Spleen (tissue), 11 donors: ENCODE results near the gene ZFYVE27. TPM values are rescaled to one million over a fixed set of nuclear protein-coding genes. Genes with fewer than 3 reads are reported as not detected.

Experiments
- DNase-seq: peaks from one replicate; pipeline ENCODE4 v3.0.0-alpha.2; 2020
- H3K27ac ChIP-seq, 8 donors: fragments of 200-600 bp; sonication (generic) in 7 of 8; 1 replicate in 4 of 8; 2 replicates in 4 of 8; pipeline versions ENCODE4 v1.5.0 to v1.8.0; 2016 to 2021; ENCODE audit warnings: inconsistent platforms in 4 of 8, mild to moderate bottlenecking in 4 of 8, moderate library complexity in 1 of 8
- H3K27me3 ChIP-seq, 7 donors: fragments of 200-600 bp; sonication (generic) in 6 of 7; replicated peaks in 1 of 7; 1 replicate in 4 of 7; 2 replicates in 3 of 7; pipeline versions ENCODE4 v1.5.0 to v1.8.0; 2016 to 2021; ENCODE audit warnings: inconsistent platforms in 3 of 7, mild to moderate bottlenecking in 1 of 7
- H3K36me3 ChIP-seq, 6 donors: fragments of 200-600 bp; sonication (generic) in 5 of 6; 1 replicate in 4 of 6; 2 replicates in 2 of 6; pipeline versions ENCODE4 v1.5.0 to v1.8.0; 2016 to 2021; ENCODE audit warnings: inconsistent platforms in 2 of 6
- H3K4me1 ChIP-seq, 6 donors: fragments of 200-600 bp; sonication (generic) in 5 of 6; 1 replicate in 3 of 6; 2 replicates in 3 of 6; pipeline versions ENCODE4 v1.5.0 to v1.8.0; 2016 to 2021; ENCODE audit warnings: inconsistent platforms in 3 of 6
- H3K4me3 ChIP-seq, 8 donors: fragments of 200-600 bp; sonication (generic) in 7 of 8; 1 replicate in 4 of 8; 2 replicates in 4 of 8; pipeline versions ENCODE4 v1.5.0 to v1.8.0; 2016 to 2021; ENCODE audit warnings: inconsistent platforms in 4 of 8, mild to moderate bottlenecking in 4 of 8, moderate library complexity in 2 of 8
- H3K9me3 ChIP-seq, 8 donors: fragments of 200-600 bp; sonication (generic) in 7 of 8; 1 replicate in 4 of 8; 2 replicates in 4 of 8; pipeline versions ENCODE4 v1.5.0 to v1.8.0; 2016 to 2021; ENCODE audit warnings: inconsistent platforms in 4 of 8
- POLR2A ChIP-seq, 3 donors: fragments of 450-650 bp; IDR thresholded peaks; one replicate each; pipeline ENCODE4 v1.5.1; 2017; ENCODE audit warnings: antibody characterized with exemption in 3 of 3, mild to moderate bottlenecking in 1 of 3
- POLR2AphosphoS5 ChIP-seq, 3 donors: sonication (generic); formaldehyde crosslinking; IDR thresholded peaks; one replicate each; pipeline ENCODE4 v1.5.1; 2017; ENCODE audit warnings: antibody characterized with exemption in 3 of 3
- WGBS, 5 donors: extraction: QIAGEN DNeasy Blood & Tissue Kit in 3 of 5; methylation state at CpG; one replicate each; pipeline versions ENCODE4 v1.1.5 to v1.1.7; 2013 to 2018; 5-methylcytosine and 5-hydroxymethylcytosine counted together
- intact Hi-C: fragments of 100-400 bp; cut with DNase I; formaldehyde crosslinking; loops from one replicate; pipeline ENCODE4 v1.15.0; 2023; ENCODE audit warnings: low total_unique reads
- polyA plus RNA-seq, 3 donors: library from polyadenylated mRNA; stranded (reverse); fragments of 200-250 nt; gene quantifications; one replicate each; pipeline ENCODE4 v1.2.1, GENCODE V29; 2013
- total RNA-seq, 7 donors: library from RNA; depleted of rRNA in 3 of 7; stranded (reverse); fragments of >200 nt in 3 of 7; fragmentation: NEBNext Ultra II Directional in 4 of 7; extraction: Animal tissue kit (Norgen Biotek cat#: 25700) in 4 of 7; gene quantifications; one replicate each; pipeline versions ENCODE4 v1.1.0 to v1.2.1, GENCODE V29; 2016 to 2021
- TF ChIP-seq, protein P1 (sequence below), 11 experiments: fragments of 200-600 bp in 7 of 11; fragments of 450-650 bp in 4 of 11; sonication (generic) in 4 of 11; IDR thresholded peaks in 8 of 11; conservative IDR thresholded peaks in 3 of 11; 1 replicate in 7 of 11; 2 replicates in 4 of 11; pipeline versions ENCODE4 v1.4.0 to v1.8.0; 2016 to 2021; ENCODE audit warnings: antibody characterized with exemption in 11 of 11, inconsistent platforms in 4 of 11, mild to moderate bottlenecking in 1 of 11
- donor health status: healthy with polysubstance abuse.
- donor health status: DM: no; HTN: no; CAD: no; lungs with moderate emphysema.
- donor health status: DM: no; HTN: no; CAD: no.
- donor health status: Bipolar disorder and iron deficiency.
- donor health status: healthy.
- donor health status: DM: no; HTN: no; CAD: no.
- donor health status: DM: yes; HTN: yes; CAD: no.

Gene ZFYVE27
- total and polyA plus RNA-seq, 10 donors = 16.8 to 42.2 (median 31.7) TPM

DNA sequence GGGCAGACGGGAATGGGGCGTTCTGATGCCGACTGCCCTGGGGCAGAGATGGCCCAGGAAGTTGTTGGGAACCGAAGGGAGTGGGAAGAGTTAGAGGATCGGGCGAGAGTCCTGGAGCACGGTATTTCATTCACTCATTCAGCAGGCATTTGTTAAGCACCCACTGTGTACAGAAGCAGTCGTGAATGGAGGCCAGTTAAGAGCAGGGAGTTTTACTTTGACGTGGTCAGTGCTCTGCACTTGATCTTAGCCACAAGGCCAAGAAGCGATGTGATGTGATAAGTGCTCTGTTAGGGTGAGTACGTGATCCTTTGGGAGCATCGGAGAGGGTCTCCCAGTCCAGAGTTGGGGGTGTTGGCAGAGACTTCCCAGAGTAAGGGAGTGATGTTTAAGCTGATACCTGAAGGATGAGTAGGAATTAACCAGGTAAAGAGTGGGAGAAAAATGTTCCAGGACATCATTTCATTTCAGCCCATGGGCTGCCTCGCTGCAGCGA, 890 bp downstream of the ZFYVE27 start:
- peak overlapping the region; percentile 66 to 95 (median 84) for H3K4me3 ChIP-seq
- H3K9me3 ChIP-seq = no peaks in the 10 kb centered on the region
- DNase-seq = no peak
- intact Hi-C loops = loop anchor here (5.0 kb wide), 1 partner anchor 36 kb away; no protein-coding TSS in a partner anchor
- H3K27ac ChIP-seq = peak overlapping the region; percentile 85 to 98 (median 94)
- peaks cover 0 to 44% (median 18%) of the 10 kb centered on the region in 6 donors for H3K36me3 ChIP-seq
- TF ChIP-seq, protein P1, sequence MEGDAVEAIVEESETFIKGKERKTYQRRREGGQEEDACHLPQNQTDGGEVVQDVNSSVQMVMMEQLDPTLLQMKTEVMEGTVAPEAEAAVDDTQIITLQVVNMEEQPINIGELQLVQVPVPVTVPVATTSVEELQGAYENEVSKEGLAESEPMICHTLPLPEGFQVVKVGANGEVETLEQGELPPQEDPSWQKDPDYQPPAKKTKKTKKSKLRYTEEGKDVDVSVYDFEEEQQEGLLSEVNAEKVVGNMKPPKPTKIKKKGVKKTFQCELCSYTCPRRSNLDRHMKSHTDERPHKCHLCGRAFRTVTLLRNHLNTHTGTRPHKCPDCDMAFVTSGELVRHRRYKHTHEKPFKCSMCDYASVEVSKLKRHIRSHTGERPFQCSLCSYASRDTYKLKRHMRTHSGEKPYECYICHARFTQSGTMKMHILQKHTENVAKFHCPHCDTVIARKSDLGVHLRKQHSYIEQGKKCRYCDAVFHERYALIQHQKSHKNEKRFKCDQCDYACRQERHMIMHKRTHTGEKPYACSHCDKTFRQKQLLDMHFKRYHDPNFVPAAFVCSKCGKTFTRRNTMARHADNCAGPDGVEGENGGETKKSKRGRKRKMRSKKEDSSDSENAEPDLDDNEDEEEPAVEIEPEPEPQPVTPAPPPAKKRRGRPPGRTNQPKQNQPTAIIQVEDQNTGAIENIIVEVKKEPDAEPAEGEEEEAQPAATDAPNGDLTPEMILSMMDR (IDR thresholded peaks at IDR 0.05 in 8 of 11, conservative IDR thresholded peaks at IDR 0.05 in 3 of 11) = no peak
- TF ChIP-seq POLR2AphosphoS5 (IDR thresholded peaks at IDR 0.05) (no peak), POLR2A (IDR thresholded peaks at IDR 0.05) (no peak)
- H3K4me1 ChIP-seq = peaks cover 10 to 60% (median 38%) of the 10 kb centered on the region in 6 donors
- H3K27me3 ChIP-seq = no peaks in the 10 kb centered on the region
- 30 to 35% (median 34%) methylated on average over 14 of the region's 14 CpGs for whole genome bisulfite sequencing, 5 donors

- Histone ChIP-seq H3K36me3 (peaks cover 0 to 52% (median 26%) of the 10 kb centered on the region in 6 donors), H3K9me3 (no peaks in the 10 kb centered on the region)
Measured at GRCh38 chr10:97738616-97739015, 1.7 kb downstream of the ZFYVE27 start.

DNA sequence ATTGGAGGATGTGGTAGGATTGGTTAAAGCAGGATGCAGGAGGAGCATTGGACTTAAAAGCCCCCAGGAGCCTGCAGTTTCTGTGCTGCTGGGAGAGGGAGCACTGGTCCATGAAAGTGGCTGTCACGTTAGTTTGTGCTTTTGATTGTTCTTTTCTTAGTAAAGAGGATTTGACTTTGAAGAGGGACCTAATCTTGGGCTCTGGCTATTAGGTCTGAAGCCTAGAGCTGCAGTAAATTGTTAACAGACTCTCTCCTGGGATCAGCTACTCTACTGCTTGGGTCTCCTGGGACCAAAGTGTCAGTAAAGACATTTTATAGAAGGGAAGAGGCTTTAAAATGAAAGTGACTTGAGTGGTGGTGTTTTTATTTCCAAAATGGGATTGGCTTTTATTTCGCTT, 3.7 kb downstream of the ZFYVE27 start:
- Histone ChIP-seq H3K4me3 (no peak overlapping the region), H3K27me3 (no peaks in the 10 kb centered on the region), H3K4me1 (peaks cover 10 to 70% (median 43%) of the 10 kb centered on the region in 6 donors), H3K9me3 (no peaks in the 10 kb centered on the region), H3K36me3 (peaks cover 0 to 72% (median 44%) of the 10 kb centered on the region in 6 donors), H3K27ac (no peak overlapping the region)
- TF ChIP-seq POLR2AphosphoS5 (IDR thresholded peaks at IDR 0.05) = no peak
- TF ChIP-seq, protein P1 (IDR thresholded peaks at IDR 0.05 in 8 of 11, conservative IDR thresholded peaks at IDR 0.05 in 3 of 11) = no peak
- TF ChIP-seq POLR2A (IDR thresholded peaks at IDR 0.05) = no peak
- WGBS, 5 donors = 69 to 87% (median 85%) methylated on average over 2 of the region's 2 CpGs
- DNase-seq = no peak
- intact Hi-C loops = no loop called here

More at GRCh38 chr10:97738616-97739015, 1.7 kb downstream of the ZFYVE27 start:
- H3K27me3 ChIP-seq = no peaks in the 10 kb centered on the region
- TF ChIP-seq, protein P1 (IDR thresholded peaks at IDR 0.05 in 8 of 11, conservative IDR thresholded peaks at IDR 0.05 in 3 of 11) = no peak
- no peak for TF ChIP-seq POLR2AphosphoS5 (IDR thresholded peaks at IDR 0.05)
- no peak for TF ChIP-seq POLR2A (IDR thresholded peaks at IDR 0.05)
- peaks cover 10 to 68% (median 42%) of the 10 kb centered on the region in 6 donors for H3K4me1 ChIP-seq
- DNase-seq = no peak
- H3K4me3 ChIP-seq = peak overlapping the region in 2 of 8 donors; percentile 80 to 86
- 90 to 99% (median 94%) methylated on average over 4 of the region's 4 CpGs for WGBS, 5 donors
- no peak overlapping the region for H3K27ac ChIP-seq
- intact Hi-C loops = loop anchor here (5.0 kb wide), 1 partner anchor 36 kb away; no protein-coding TSS in a partner anchor

DNA sequence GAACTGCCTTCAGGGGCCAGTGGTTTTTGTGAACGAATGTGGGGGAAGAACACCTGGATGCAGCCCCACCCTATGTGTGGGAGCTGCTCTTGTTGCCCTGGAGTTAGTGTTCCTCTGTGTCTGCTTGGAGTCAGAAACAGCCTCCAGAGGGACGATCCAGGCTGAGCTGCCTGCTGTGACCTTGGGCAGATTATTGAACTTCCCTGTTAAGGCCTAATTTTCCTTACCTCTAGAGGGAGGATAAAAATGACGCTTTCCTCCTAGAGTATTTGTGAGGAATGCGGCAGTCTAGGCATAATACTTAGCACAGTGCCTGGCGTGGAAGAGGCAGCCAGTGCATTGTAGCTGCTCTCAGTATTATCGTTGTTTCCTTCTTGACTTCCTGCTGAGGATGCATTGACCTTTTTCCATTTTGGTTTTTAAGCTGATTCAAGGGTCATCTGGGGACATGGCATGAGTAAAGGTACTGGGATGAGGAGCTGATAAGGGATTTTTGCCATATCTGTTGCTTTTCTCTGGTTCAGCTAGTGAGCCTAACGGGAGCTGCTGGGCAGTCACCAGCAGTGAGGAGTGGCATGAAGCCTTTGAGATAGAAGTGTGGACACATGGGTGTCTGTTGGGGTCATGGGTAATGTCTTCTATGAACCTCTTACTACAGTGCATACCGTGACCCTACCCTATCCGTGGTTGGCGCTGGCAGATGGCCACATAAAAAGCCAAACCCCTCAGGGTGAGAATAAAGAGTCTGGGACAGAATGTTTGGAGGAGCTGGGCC, 6.4 kb downstream of the ZFYVE27 start:
- no peaks in the 10 kb centered on the region for H3K27me3 ChIP-seq
- intact Hi-C loops = no loop called here
- WGBS, 5 donors = 73 to 88% (median 82%) methylated on average over 10 of the region's 10 CpGs

More for the DNA sequence above, 6.4 kb downstream of the ZFYVE27 start:
- peaks cover 7 to 99% (median 70%) of the 10 kb centered on the region in 6 donors for H3K36me3 ChIP-seq
- no peak overlapping the region for H3K4me3 ChIP-seq
- TF ChIP-seq POLR2A (IDR thresholded peaks at IDR 0.05) (no peak), POLR2AphosphoS5 (IDR thresholded peaks at IDR 0.05) (no peak)
- TF ChIP-seq, protein P1 (IDR thresholded peaks at IDR 0.05 in 8 of 11, conservative IDR thresholded peaks at IDR 0.05 in 3 of 11) = no peak
- H3K27ac ChIP-seq = no peak overlapping the region
- no peaks in the 10 kb centered on the region for H3K9me3 ChIP-seq
- peaks cover 4 to 51% (median 28%) of the 10 kb centered on the region in 6 donors for H3K4me1 ChIP-seq
- peak; percentile 19 for DNase-seq
